Measurements from ENCODE around the gene NCMAP. TPM values are rescaled to one million over a fixed set of nuclear protein-coding genes. Genes with fewer than 3 reads are reported as not detected.
"Not testable (repeated sequence)": the region's sequence is repeated elsewhere in the genome, so short reads cannot be mapped to it uniquely, and the experiment has no call there.

NCMAP gene
- total RNA-seq, 1 donor from 2014 or later = not detected

GRCh38 chr1:24541711-24542346 is 14.1 kb upstream of the NCMAP start:
- peak in 1 of 2 donors; percentile 12 for DNase-seq (ENCODE audit: low read depth in 2 of 2)

GRCh38 chr1:24544239-24544638 is 11.6 kb upstream of the NCMAP start:
- no peak for DNase-seq (ENCODE audit: low read depth in 2 of 2)

- no peak for DNase-seq (ENCODE audit: low read depth in 2 of 2)
Measured at GRCh38 chr1:24545662-24546061, 10.2 kb upstream of the NCMAP start.

- DNase-seq (ENCODE audit: low read depth in 2 of 2) = no peak
Measured at GRCh38 chr1:24547195-24547594, 8.7 kb upstream of the NCMAP start.

- no peak for DNase-seq (ENCODE audit: low read depth in 2 of 2)
Measured at GRCh38 chr1:24548070-24548469, 7.8 kb upstream of the NCMAP start.

- not testable (repeated sequence) for DNase-seq (ENCODE audit: low read depth in 2 of 2)
Measured at GRCh38 chr1:24549210-24549609, 6.7 kb upstream of the NCMAP start.

GRCh38 chr1:24551290-24551959 is 4.5 kb upstream of the NCMAP start:
- DNase-seq (ENCODE audit: low read depth in 2 of 2) = no peak

- DNase-seq (ENCODE audit: low read depth in 2 of 2) = no peak
Measured at GRCh38 chr1:24551960-24552571, 3.8 kb upstream of the NCMAP start.

GRCh38 chr1:24553931-24554330 is 2.0 kb upstream of the NCMAP start:
- no peak for DNase-seq (ENCODE audit: low read depth in 2 of 2)

GRCh38 chr1:24554714-24555113 is 1.2 kb upstream of the NCMAP start:
- DNase-seq (ENCODE audit: low read depth in 2 of 2) = no peak

GRCh38 chr1:24556414-24556795 is 518 bp downstream of the NCMAP start:
- no peak for DNase-seq (ENCODE audit: low read depth in 2 of 2)

- DNase-seq (ENCODE audit: low read depth in 2 of 2) = no peak
Measured at GRCh38 chr1:24557220-24557619, 1.3 kb downstream of the NCMAP start.

- DNase-seq (ENCODE audit: low read depth in 2 of 2) = no peak
Measured at GRCh38 chr1:24557711-24558131, 1.8 kb downstream of the NCMAP start.

- no peak for DNase-seq (ENCODE audit: low read depth in 2 of 2)
Measured at GRCh38 chr1:24558455-24558854, 2.6 kb downstream of the NCMAP start.

GRCh38 chr1:24558902-24559791 is 3.3 kb downstream of the NCMAP start:
- peak; percentile 6 to 80 for DNase-seq (ENCODE audit: low read depth in 2 of 2)

GRCh38 chr1:24560361-24560760 is 4.5 kb downstream of the NCMAP start:
- DNase-seq (ENCODE audit: low read depth in 2 of 2) = no peak

GRCh38 chr1:24562625-24563024 is 6.7 kb downstream of the NCMAP start:
- no peak for DNase-seq (ENCODE audit: low read depth in 2 of 2)

- no peak for DNase-seq (ENCODE audit: low read depth in 2 of 2)
Measured at GRCh38 chr1:24564695-24565094, 8.8 kb downstream of the NCMAP start.

GRCh38 chr1:24566236-24566867 is 10.5 kb downstream of the NCMAP start:
- DNase-seq (ENCODE audit: low read depth in 2 of 2) = peak in 1 of 2 donors; percentile 30

GRCh38 chr1:24567792-24568388 is 12.0 kb downstream of the NCMAP start:
- no peak for DNase-seq (ENCODE audit: low read depth in 2 of 2)

- no peak for DNase-seq (ENCODE audit: low read depth in 2 of 2)
Measured at GRCh38 chr1:24568475-24568874, 12.6 kb downstream of the NCMAP start.
